Fibroblast of the aortic adventitia (primary cell): Measurements from ENCODE around the gene C9orf40. TPM values are rescaled to one million over a fixed set of nuclear protein-coding genes. Genes with fewer than 3 reads are reported as not detected.

ENCODE experiments used
- DNase-seq: peaks from one replicate; pipeline ENCODE4 v3.0.0-alpha.2; 2010; ENCODE audit warnings: low read depth
- H3K4me3 ChIP-seq: 2 replicates; pipeline ENCODE4 v1.5.1; 2011; ENCODE audit warnings: low read depth, mild to moderate bottlenecking, control low read depth, low read length, moderate library complexity
- total RNA-seq: library from RNA; depleted of rRNA; stranded (reverse); fragments of >200 nt; gene quantifications from 2 replicates; pipeline ENCODE4 v1.2.3, GENCODE V29; 2012; ENCODE audit warnings: low replicate concordance
- TF ChIP-seq, protein P1 (sequence below): IDR thresholded peaks from 2 replicates; pipeline ENCODE4 v1.5.1; 2011; ENCODE audit warnings: mild to moderate bottlenecking, low read length, control low read depth, inconsistent platforms; ENCODE audit not compliant: insufficient read depth

C9orf40 gene
- total RNA-seq, 1 donor, result 9.9 TPM

DNA sequence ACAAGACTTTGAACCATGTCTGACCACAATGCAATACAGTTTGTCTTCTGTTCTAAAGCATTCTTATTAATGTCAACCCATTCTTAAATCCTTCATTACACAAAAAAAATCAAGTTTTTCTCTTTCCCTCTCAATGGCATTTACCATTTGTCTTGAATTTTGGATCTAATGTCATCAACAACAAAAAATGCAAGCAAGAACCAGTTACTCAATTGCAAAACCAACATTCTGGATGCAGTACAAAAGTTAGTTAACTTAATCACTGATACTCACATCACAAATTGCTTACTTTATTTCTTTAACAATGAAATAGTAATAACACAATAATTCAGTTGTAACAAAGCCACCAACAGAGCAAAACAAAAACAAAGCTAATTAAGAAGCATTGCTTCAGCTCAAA lies 6.0 kb downstream of the C9orf40 start:
- no peak overlapping the region for H3K4me3 ChIP-seq
- TF ChIP-seq, protein P1, sequence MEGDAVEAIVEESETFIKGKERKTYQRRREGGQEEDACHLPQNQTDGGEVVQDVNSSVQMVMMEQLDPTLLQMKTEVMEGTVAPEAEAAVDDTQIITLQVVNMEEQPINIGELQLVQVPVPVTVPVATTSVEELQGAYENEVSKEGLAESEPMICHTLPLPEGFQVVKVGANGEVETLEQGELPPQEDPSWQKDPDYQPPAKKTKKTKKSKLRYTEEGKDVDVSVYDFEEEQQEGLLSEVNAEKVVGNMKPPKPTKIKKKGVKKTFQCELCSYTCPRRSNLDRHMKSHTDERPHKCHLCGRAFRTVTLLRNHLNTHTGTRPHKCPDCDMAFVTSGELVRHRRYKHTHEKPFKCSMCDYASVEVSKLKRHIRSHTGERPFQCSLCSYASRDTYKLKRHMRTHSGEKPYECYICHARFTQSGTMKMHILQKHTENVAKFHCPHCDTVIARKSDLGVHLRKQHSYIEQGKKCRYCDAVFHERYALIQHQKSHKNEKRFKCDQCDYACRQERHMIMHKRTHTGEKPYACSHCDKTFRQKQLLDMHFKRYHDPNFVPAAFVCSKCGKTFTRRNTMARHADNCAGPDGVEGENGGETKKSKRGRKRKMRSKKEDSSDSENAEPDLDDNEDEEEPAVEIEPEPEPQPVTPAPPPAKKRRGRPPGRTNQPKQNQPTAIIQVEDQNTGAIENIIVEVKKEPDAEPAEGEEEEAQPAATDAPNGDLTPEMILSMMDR, result no peak
- no peak for DNase-seq

DNA sequence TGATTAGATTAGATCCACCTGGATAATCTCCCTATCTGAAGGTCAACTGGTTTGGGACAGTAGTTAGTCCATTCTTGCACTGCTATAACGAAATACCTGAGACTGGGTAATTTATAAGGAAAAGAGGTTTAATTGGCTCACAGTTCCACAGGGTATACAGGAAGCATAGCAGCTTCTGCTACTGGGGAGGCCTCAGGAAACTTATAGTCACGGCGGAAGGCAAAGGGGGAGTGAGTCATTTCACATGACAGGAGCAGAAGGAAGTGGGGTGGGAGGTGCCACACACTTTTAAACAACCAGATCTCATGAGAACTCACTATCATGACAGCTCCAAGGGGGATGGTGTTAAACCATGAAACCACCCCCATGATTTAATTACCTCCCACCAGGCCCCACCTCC lies 9.9 kb downstream of the C9orf40 start:
- TF ChIP-seq, protein P1, result no peak
- DNase-seq, result no peak
- no peak overlapping the region for H3K4me3 ChIP-seq

DNA sequence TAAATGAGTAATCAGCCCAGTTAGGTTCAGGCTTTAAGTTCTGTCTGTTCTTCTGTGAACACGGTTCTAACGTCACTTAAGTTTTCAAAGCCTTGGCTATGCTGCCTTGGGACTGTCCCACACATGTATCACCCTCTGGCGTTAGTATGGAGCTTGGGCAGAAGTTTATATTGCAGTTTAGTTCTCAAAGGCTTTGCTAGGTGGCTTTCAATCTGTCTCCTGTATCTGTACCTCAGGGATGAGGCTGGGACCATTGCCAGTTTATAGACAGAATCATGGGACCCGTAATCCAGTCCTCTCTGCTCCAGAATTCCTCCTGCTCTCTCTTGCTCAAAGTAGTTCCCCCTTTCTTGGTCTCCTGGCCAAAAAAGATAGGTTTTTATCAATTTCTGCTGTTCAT lies 12.1 kb downstream of the C9orf40 start:
- DNase-seq, result peak; percentile 56
- H3K4me3 ChIP-seq, result no peak overlapping the region

DNA sequence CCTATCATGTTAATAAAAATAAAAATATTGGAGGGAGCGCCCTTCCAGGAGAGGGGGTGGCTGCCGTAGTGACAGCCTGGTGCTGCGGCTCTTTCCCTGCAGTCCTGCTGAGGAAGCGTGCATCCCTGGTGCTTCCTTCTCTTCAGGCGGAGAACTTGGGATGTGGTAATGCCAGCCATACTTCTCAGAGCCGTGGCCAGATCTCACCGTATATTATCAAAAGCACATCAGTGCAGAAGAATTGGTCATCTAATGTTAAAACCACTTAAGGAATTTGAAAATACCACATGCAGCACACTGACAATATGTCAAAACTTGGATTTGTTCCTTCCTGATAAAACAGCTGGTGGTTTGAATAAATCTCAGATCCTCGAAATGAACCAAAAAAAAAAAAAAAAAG lies 17.7 kb downstream of the C9orf40 start:
- DNase-seq, result peak; percentile 2
- H3K4me3 ChIP-seq, result no peak overlapping the region
- TF ChIP-seq, protein P1, result no peak

More for the DNA sequence above, 12.1 kb downstream of the C9orf40 start:
- TF ChIP-seq, protein P1, result peak; percentile 35

DNA sequence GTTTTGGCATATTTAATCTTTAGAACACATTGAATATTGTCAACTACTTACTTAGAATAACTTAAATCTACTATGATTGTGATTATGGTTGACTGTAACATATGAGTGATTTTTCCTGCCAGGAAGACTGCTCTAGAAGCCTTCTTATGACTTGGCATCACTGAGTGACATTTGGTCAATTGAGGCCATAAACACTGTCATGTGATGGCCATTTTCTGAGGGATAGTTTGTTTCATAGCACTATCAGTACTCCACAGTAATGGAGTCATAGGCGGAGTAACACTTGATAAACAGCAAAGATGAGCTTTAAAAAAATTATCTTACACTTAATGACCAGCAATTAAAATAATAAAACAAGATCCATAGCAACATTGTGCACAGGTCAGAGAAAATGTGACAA lies 31.0 kb downstream of the C9orf40 start:
- DNase-seq, result no peak
- H3K4me3 ChIP-seq, result no peak overlapping the region
- TF ChIP-seq, protein P1, result no peak

DNA sequence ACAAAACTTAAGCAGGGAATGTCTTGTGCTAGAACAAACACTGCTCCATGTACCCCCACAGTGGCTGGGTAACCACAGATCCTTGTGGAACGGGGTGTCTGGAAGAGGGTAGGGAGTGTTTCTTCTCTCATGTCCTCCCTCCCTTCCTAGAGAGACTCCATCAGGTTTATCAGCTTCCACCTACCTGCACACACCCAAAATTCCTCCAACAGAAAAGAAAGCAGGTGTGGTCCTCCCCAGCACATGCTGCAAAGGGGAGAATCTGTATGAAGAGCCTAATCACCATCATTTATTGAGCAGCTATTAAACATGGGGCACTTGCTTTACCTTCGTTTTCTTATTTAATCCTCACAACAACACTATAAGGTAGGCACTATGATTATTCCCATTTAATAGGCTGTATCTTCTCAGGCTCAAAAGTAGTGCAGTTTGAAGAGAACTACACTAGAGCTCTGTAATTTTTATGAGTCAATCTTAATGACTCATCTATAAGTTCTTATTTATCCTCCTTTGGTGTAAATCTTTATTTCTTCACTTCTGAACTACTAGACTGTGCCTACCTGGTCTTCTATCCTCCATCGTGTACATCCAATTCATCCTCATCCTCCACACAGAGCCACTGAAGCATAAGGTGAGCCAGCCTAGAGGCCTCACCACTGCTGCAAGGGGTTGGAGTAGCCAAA lies 31.6 kb downstream of the C9orf40 start:
- H3K4me3 ChIP-seq, result no peak overlapping the region
- TF ChIP-seq, protein P1, result no peak
- no peak for DNase-seq

DNA sequence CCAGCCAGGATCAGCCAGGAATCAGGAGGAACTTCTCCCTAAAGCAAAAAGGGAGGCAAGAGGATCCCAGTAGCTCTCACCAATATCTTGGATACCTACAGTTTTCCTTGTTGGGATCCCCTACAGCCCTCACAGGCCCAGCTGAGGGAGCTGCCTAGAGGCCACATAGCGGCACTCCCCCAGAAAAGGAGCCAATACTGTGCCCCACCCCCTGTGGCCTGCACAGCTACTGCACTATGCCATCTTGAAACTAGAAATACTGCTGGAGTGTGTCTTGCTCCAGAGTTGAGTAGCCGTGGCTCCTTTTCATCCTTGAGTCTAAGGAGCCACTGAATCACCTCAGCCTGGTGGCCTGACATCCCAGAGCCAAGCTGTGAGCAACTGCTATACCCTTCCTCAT lies 42.7 kb downstream of the C9orf40 start:
- DNase-seq, result no peak
- no peak overlapping the region for H3K4me3 ChIP-seq
- TF ChIP-seq, protein P1, result no peak
